ENCODE measurements around the gene SOWAHD. TPM values are rescaled to one million over a fixed set of nuclear protein-coding genes. Genes with fewer than 3 reads are reported as not detected.
"Not testable (repeated sequence)": the region's sequence is repeated elsewhere in the genome, so short reads cannot be mapped to it uniquely, and the experiment has no call there.

Gene SOWAHD
- total and polyA plus RNA-seq, 2 donors = 1.6 to 1.8 TPM

DNA sequence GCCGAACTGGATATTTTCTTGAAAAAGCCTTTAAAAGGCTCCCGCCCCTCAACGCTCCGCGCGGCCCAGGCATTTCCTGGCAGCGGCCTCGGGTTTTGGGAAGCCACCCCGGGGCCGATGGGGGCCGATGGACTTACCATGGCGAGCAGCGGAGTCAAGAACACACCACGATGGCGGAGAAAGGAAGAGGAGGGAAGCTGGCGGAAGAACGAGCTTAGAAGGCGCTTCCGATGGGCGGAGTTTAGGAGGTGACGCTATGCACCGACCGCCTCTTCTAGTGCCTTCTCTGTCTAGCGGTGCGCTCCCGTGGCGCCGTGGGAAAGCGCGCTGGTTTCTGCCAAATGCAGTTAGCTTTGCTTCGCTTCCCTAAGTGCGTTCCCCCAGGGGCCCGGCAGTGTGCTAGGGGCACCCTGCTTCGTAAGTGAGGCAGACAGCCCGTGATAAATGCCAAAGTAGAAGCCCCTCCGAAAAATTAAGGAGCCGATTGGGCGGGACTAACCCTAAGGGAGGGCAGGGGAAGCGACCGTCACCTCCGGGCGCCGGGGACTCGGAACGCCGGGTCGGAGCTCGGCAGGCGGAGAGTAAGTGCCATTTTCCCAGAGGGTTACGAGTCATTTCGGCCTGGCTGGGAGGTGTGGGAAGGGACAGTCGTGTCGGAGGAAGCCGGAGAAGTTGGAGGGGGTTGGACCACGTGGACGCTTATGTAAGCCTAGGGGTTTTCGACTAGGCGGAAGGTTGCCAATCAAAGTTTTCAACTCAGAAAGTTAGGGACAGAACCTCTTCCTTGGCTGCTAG, 33.2 kb downstream of the SOWAHD start, which contains the start of gene RPL39:
Gene RPL39, minus strand, starts transcription at position 194 of the 795 bp plus-strand sequence. Its CDS starts 54 bp downstream, at position 140.
- H3K27ac ChIP-seq (ENCODE audit: low read depth in 1 of 2, low read length in 1 of 2) = peak within 1 kb of the TSS; percentile 94 to 100
- H3K36me3 ChIP-seq (ENCODE audit: control insufficient read depth in 2 of 2, insufficient read depth in 2 of 2, low read length in 1 of 2) = peaks cover 8 to 31% of the 10 kb centered on the region in 2 donors
- WGBS = under 1% methylated on average over 58 of the region's 58 CpGs
- peaks cover 0 to 13% of the 10 kb centered on the region in 2 donors for H3K4me1 ChIP-seq (ENCODE audit: control insufficient read depth in 2 of 2, insufficient read depth in 2 of 2, low read length in 2 of 2)
- H3K9me3 ChIP-seq (ENCODE audit: control insufficient read depth in 2 of 2, insufficient read depth in 1 of 2, low read length in 1 of 2) = peaks cover 0 to 5% of the 10 kb centered on the region in 2 donors
- peaks cover 0 to 2% of the 10 kb centered on the region in 2 donors for H3K27me3 ChIP-seq (ENCODE audit: control insufficient read depth in 2 of 2, insufficient read depth in 1 of 2, low read length in 1 of 2)
- peak within 1 kb of the TSS; percentile 76 to 89 for H3K4me3 ChIP-seq (ENCODE audit: low read length in 2 of 2)
- DNase-seq (ENCODE audit: low read depth in 6 of 9, low spot score in 9 of 9) = peak; percentile 69 to 94 (median 81)

- Histone ChIP-seq H3K27ac (ENCODE audit: low read depth in 1 of 2, low read length in 1 of 2) (no peak overlapping the region), H3K9me3 (ENCODE audit: control insufficient read depth in 2 of 2, insufficient read depth in 1 of 2, low read length in 1 of 2) (peaks cover 0 to 6% of the 10 kb centered on the region in 2 donors), H3K4me3 (ENCODE audit: low read length in 2 of 2) (no peak overlapping the region), H3K36me3 (ENCODE audit: control insufficient read depth in 2 of 2, insufficient read depth in 2 of 2, low read length in 1 of 2) (no peaks in the 10 kb centered on the region), H3K27me3 (ENCODE audit: control insufficient read depth in 2 of 2, insufficient read depth in 1 of 2, low read length in 1 of 2) (no peaks in the 10 kb centered on the region), H3K4me1 (ENCODE audit: control insufficient read depth in 2 of 2, insufficient read depth in 2 of 2, low read length in 2 of 2) (no peaks in the 10 kb centered on the region)
- 89% methylated on average over 2 of the region's 2 CpGs for WGBS
- no peak for DNase-seq (ENCODE audit: low read depth in 6 of 9, low spot score in 9 of 9)
These were observed 43.1 kb downstream of the SOWAHD start for GRCh38 chrX:119801253-119802221.

- DNase-seq (ENCODE audit: low read depth in 6 of 9, low spot score in 9 of 9) = no peak
- Histone ChIP-seq H3K4me3 (ENCODE audit: low read length in 2 of 2) (no peak overlapping the region), H3K9me3 (ENCODE audit: control insufficient read depth in 2 of 2, insufficient read depth in 1 of 2, low read length in 1 of 2) (peaks cover 0 to 6% of the 10 kb centered on the region in 2 donors), H3K27ac (ENCODE audit: low read depth in 1 of 2, low read length in 1 of 2) (no peak overlapping the region), H3K36me3 (ENCODE audit: control insufficient read depth in 2 of 2, insufficient read depth in 2 of 2, low read length in 1 of 2) (no peaks in the 10 kb centered on the region), H3K4me1 (ENCODE audit: control insufficient read depth in 2 of 2, insufficient read depth in 2 of 2, low read length in 2 of 2) (no peaks in the 10 kb centered on the region), H3K27me3 (ENCODE audit: control insufficient read depth in 2 of 2, insufficient read depth in 1 of 2, low read length in 1 of 2) (no peaks in the 10 kb centered on the region)
- 97% methylated on average over 8 of the region's 8 CpGs for WGBS
These were observed 44.2 kb downstream of the SOWAHD start for GRCh38 chrX:119802546-119802945.

- H3K27ac ChIP-seq (ENCODE audit: low read depth in 1 of 2, low read length in 1 of 2); H3K36me3 ChIP-seq (ENCODE audit: control insufficient read depth in 2 of 2, insufficient read depth in 2 of 2, low read length in 1 of 2); H3K4me1 ChIP-seq (ENCODE audit: control insufficient read depth in 2 of 2, insufficient read depth in 2 of 2, low read length in 2 of 2); H3K4me3 ChIP-seq (ENCODE audit: low read length in 2 of 2); DNase-seq (ENCODE audit: low read depth in 6 of 9, low spot score in 9 of 9); H3K9me3 ChIP-seq (ENCODE audit: control insufficient read depth in 2 of 2, insufficient read depth in 1 of 2, low read length in 1 of 2); H3K27me3 ChIP-seq (ENCODE audit: control insufficient read depth in 2 of 2, insufficient read depth in 1 of 2, low read length in 1 of 2): not testable (repeated sequence)
- WGBS = 92% methylated on average over 2 of the region's 4 CpGs
These were observed 50.1 kb downstream of the SOWAHD start for GRCh38 chrX:119808461-119808860.

DNA sequence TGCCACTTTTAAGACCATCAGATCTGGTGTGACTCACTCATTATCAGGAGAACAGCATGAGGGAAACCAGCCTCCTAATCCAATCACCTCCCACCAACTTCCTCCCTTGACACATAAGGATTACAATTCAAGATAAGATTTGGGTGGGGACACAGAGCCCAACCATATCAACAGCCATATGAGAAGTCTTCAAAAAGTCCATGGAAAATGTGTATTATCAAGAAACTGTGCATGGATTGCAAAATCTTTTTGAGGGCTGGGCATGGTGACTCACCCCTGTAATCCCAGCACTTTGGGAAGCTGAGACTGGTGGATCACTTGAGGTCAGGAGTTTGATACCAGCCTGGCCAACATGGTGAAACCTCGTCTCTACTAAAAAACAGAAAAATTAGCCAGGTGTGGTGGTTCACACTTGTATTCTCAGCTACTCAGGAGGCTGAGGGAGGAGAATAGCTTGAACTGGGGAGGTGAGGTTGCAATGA, 50.8 kb downstream of the SOWAHD start:
- peaks cover 0 to 6% of the 10 kb centered on the region in 2 donors for H3K9me3 ChIP-seq (ENCODE audit: control insufficient read depth in 2 of 2, insufficient read depth in 1 of 2, low read length in 1 of 2)
- 100% methylated on average over 1 of the region's 1 CpG for WGBS
- H3K27me3 ChIP-seq (ENCODE audit: control insufficient read depth in 2 of 2, insufficient read depth in 1 of 2, low read length in 1 of 2) = no peaks in the 10 kb centered on the region
- H3K36me3 ChIP-seq (ENCODE audit: control insufficient read depth in 2 of 2, insufficient read depth in 2 of 2, low read length in 1 of 2) = no peaks in the 10 kb centered on the region
- H3K4me1 ChIP-seq (ENCODE audit: control insufficient read depth in 2 of 2, insufficient read depth in 2 of 2, low read length in 2 of 2) = no peaks in the 10 kb centered on the region
- H3K27ac ChIP-seq (ENCODE audit: low read depth in 1 of 2, low read length in 1 of 2) = no peak overlapping the region
- H3K4me3 ChIP-seq (ENCODE audit: low read length in 2 of 2) = no peak overlapping the region
- no peak for DNase-seq (ENCODE audit: low read depth in 6 of 9, low spot score in 9 of 9)

Other genes with a start within 250 kb of the SOWAHD start
- 38.8 TPM for gene STEEP1, start 193.2 kb upstream of the SOWAHD start, total RNA-seq
- 20.4 TPM for gene STEEP1, start 193.2 kb upstream of the SOWAHD start, polyA plus RNA-seq
- 26.7 TPM for gene UBE2A, start 184.0 kb upstream of the SOWAHD start, total RNA-seq
- 88.6 TPM for gene UBE2A, start 184.0 kb upstream of the SOWAHD start, polyA plus RNA-seq
- 5.4 TPM for gene NKRF, start 152.2 kb upstream of the SOWAHD start, total RNA-seq
- gene NKRF, start 152.2 kb upstream of the SOWAHD start, polyA plus RNA-seq = 13.3 TPM
- gene SEPTIN6, start 65.4 kb upstream of the SOWAHD start, total RNA-seq = 223 TPM
- 53.1 TPM for gene SEPTIN6, start 65.4 kb upstream of the SOWAHD start, polyA plus RNA-seq
- 5,508 TPM for gene RPL39, start 33.0 kb downstream of the SOWAHD start, total RNA-seq
- 11,737 TPM for gene RPL39, start 33.0 kb downstream of the SOWAHD start, polyA plus RNA-seq
- 5.0 TPM for gene UPF3B, start 94.4 kb downstream of the SOWAHD start, total RNA-seq
- 13.7 TPM for gene UPF3B, start 94.4 kb downstream of the SOWAHD start, polyA plus RNA-seq
- gene RNF113A, start 113.1 kb downstream of the SOWAHD start, total RNA-seq = 28.6 TPM
- gene RNF113A, start 113.1 kb downstream of the SOWAHD start, polyA plus RNA-seq = 34.3 TPM
- gene NDUFA1, start 113.2 kb downstream of the SOWAHD start, total RNA-seq = 208 TPM
- 120 TPM for gene NDUFA1, start 113.2 kb downstream of the SOWAHD start, polyA plus RNA-seq
- 0.09 TPM for gene AKAP14, start 137.3 kb downstream of the SOWAHD start, total RNA-seq
- gene AKAP14, start 137.3 kb downstream of the SOWAHD start, polyA plus RNA-seq = 0.34 TPM
- 6.0 TPM for gene NKAP, start 185.2 kb downstream of the SOWAHD start, total RNA-seq
- 12.0 TPM for gene NKAP, start 185.2 kb downstream of the SOWAHD start, polyA plus RNA-seq

All from thymus (tissue), 11 donors.